ENCODE results near the gene ACSL4. TPM values are rescaled to one million over a fixed set of nuclear protein-coding genes. Genes with fewer than 3 reads are reported as not detected.

Gene ACSL4
- total RNA-seq, result 10 to 100 TPM in 2 of 6 experiments, 1 to 10 TPM in 4; 1.8 to 76.7 (median 5.3) TPM
- long read RNA-seq, full-length matches to known transcripts, result 1 of 12 reads
- long read RNA-seq, partial matches to known transcripts, result 7 of 12 reads
- long read RNA-seq, other reads (novel, unspliced or antisense), result 4 of 12 reads

- Histone ChIP-seq H3K27me3 (peaks cover 0 to 8% of the 10 kb centered on the region in 2 donors), H3K4me3 (peak within 1 kb of the TSS; percentile 32 to 67 (median 46)), H3K27ac (peak within 1 kb of the TSS; percentile 41 to 81 (median 79)), H3K4me1 (no peaks in the 10 kb centered on the region), H3K9me3 (no peaks in the 10 kb centered on the region), H3K36me3 (no peaks in the 10 kb centered on the region)
- ATAC-seq (peak; percentile 97 to 98 (median 98)), DNase-seq (peak; percentile 75 to 93 (median 90))
- intact Hi-C loops (cut with DNase I), result no loop called here
- 47% methylated on average over 25 of the region's 89 CpGs for WGBS (ENCODE audit: insufficient coverage, low coverage, low lambda C conversion rate, missing lambda C conversion rate)
- TF ChIP-seq, protein P1, sequence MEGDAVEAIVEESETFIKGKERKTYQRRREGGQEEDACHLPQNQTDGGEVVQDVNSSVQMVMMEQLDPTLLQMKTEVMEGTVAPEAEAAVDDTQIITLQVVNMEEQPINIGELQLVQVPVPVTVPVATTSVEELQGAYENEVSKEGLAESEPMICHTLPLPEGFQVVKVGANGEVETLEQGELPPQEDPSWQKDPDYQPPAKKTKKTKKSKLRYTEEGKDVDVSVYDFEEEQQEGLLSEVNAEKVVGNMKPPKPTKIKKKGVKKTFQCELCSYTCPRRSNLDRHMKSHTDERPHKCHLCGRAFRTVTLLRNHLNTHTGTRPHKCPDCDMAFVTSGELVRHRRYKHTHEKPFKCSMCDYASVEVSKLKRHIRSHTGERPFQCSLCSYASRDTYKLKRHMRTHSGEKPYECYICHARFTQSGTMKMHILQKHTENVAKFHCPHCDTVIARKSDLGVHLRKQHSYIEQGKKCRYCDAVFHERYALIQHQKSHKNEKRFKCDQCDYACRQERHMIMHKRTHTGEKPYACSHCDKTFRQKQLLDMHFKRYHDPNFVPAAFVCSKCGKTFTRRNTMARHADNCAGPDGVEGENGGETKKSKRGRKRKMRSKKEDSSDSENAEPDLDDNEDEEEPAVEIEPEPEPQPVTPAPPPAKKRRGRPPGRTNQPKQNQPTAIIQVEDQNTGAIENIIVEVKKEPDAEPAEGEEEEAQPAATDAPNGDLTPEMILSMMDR (IDR thresholded peaks at IDR 0.05), result no peak
- peak; percentile 58 for TF ChIP-seq POLR2A (IDR thresholded peaks at IDR 0.05)
These were observed at the start of gene ACSL4 for GRCh38 chrX:109732807-109733612. Gene ACSL4 (minus strand): TSS chrX:109733257. CDS start chrX:109683363, 49,894 bp downstream.

DNA sequence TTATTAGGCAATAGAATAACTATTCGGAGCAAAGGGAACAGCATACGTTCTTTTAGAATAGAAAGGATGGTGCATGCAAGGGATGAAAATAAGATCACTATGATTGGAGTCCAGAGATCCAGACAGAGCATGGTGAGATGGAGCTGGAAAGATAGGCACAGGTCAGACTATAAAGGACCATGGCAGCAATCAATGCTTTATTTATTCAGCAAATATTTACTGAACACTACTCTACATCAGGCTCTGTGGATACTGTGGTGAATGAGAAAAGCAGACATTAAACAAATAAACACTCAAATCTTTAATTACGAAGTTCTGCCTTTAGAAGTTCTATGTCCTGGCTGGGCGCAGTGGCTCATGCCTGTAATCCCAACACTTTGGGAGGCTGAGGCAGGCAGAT lies 44.7 kb upstream of the ACSL4 start:
- Histone ChIP-seq H3K4me3 (no peak overlapping the region), H3K27ac (no peak overlapping the region), H3K27me3 (peaks cover 0 to 37% of the 10 kb centered on the region in 2 donors), H3K4me1 (peaks cover 0 to 15% (median 0%) of the 10 kb centered on the region in 4 donors), H3K36me3 (no peaks in the 10 kb centered on the region), H3K9me3 (no peaks in the 10 kb centered on the region)
- DNase-seq (no peak), ATAC-seq (peak; percentile 70 to 92 (median 87))
- WGBS (ENCODE audit: insufficient coverage, low coverage, low lambda C conversion rate, missing lambda C conversion rate), result 40% methylated on average over 4 of the region's 4 CpGs
- TF ChIP-seq, protein P1 (IDR thresholded peaks at IDR 0.05), result no peak
- no peak for TF ChIP-seq POLR2A (IDR thresholded peaks at IDR 0.05)
- intact Hi-C loops (cut with DNase I), result no loop called here

DNA sequence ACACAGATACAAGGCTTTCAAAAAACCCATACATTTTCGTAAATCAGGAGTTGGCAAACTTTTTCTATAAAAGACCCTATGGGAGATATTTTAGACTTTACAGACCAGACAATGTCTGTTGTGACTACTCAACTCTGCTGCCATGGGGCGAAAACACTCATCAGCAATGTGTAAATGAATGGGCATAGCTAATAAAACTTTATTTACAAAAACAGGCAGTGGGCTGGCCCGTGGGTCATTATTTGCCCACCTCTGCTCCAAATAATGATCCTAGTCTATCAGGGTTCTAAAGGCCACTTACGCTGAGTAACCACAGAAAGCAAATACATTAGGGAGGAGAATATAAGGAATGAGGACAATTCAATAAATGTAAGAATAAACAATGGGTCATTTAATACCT lies 43.9 kb upstream of the ACSL4 start:
- DNase-seq (no peak), ATAC-seq (no peak)
- peaks cover 0 to 15% (median 0%) of the 10 kb centered on the region in 4 donors for H3K4me1 ChIP-seq
- H3K27me3 ChIP-seq, result peaks cover 0 to 36% of the 10 kb centered on the region in 2 donors
- TF ChIP-seq POLR2A (IDR thresholded peaks at IDR 0.05), result no peak
- TF ChIP-seq, protein P1 (IDR thresholded peaks at IDR 0.05), result no peak
- intact Hi-C loops (cut with DNase I), result no loop called here
- H3K4me3 ChIP-seq, result no peak overlapping the region
- H3K9me3 ChIP-seq, result no peaks in the 10 kb centered on the region
- 50% methylated on average over 4 of the region's 4 CpGs for WGBS (ENCODE audit: insufficient coverage, low coverage, low lambda C conversion rate, missing lambda C conversion rate)
- H3K36me3 ChIP-seq, result no peaks in the 10 kb centered on the region
- H3K27ac ChIP-seq, result peak overlapping the region in 1 of 3 donors; percentile 19

DNA sequence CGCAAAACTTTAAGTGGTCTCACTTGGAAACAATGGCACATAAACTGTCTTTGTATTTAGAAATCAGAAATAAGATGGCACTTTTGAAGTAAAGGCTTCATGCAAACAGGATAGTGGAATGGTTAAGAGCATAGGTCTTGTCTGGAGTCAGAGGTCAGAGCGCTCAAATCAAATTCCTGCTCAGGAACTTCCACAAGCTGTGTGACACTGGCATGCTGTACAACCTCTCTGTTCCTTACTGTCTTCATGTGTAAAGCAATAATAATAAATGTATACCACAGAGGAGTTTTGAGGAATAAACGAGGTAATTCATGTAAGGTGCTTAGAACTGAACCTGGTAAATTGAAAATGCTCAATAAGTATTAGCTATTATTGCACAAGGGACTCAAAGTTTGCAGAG lies 43.4 kb upstream of the ACSL4 start:
- no peak for DNase-seq
- H3K4me1 ChIP-seq, result peaks cover 0 to 15% (median 0%) of the 10 kb centered on the region in 4 donors
- H3K27ac ChIP-seq, result no peak overlapping the region
- TF ChIP-seq POLR2A (IDR thresholded peaks at IDR 0.05), result no peak
- TF ChIP-seq, protein P1 (IDR thresholded peaks at IDR 0.05), result no peak
- no peak overlapping the region for H3K4me3 ChIP-seq
- WGBS (ENCODE audit: insufficient coverage, low coverage, low lambda C conversion rate, missing lambda C conversion rate), result 53% methylated on average over 3 of the region's 3 CpGs
- no peaks in the 10 kb centered on the region for H3K36me3 ChIP-seq
- ATAC-seq, result peak in 1 of 4 donors; percentile 58
- H3K9me3 ChIP-seq, result no peaks in the 10 kb centered on the region
- peaks cover 0 to 38% of the 10 kb centered on the region in 2 donors for H3K27me3 ChIP-seq
- intact Hi-C loops (cut with DNase I), result no loop called here

Data from right lobe of liver (tissue), 6 donors.